Stimulated activated CD4-positive, alpha-beta T cell treated with anti-CD3 and anti-CD28 coated beads, Interleukin-2, amount 100 ng/mL, for 24 hours (primary cell): ENCODE results near the gene PANX2.

ENCODE experiments used
- DNase-seq, 2 donors: peaks; one replicate each; pipeline ENCODE4 v3.0.0-alpha.2; 2020

Gene PANX2

GRCh38 chr22:50217543-50218152, 47.1 kb downstream of the PANX2 start:
- DNase-seq = no peak

GRCh38 chr22:50218153-50218995, 47.8 kb downstream of the PANX2 start:
- DNase-seq = no peak

- no peak for DNase-seq
Measured at GRCh38 chr22:50218996-50219727, 48.6 kb downstream of the PANX2 start.

- DNase-seq = no peak
Measured at GRCh38 chr22:50219800-50220602, 49.5 kb downstream of the PANX2 start.

GRCh38 chr22:50220603-50221409, 50.3 kb downstream of the PANX2 start:
- DNase-seq = no peak

- DNase-seq = no peak
Measured at GRCh38 chr22:50221410-50222300, 51.1 kb downstream of the PANX2 start.

- DNase-seq = no peak
Measured at GRCh38 chr22:50222508-50222907, 52.0 kb downstream of the PANX2 start.

- no peak for DNase-seq
Measured at GRCh38 chr22:50224071-50224470, 53.5 kb downstream of the PANX2 start.

- no peak for DNase-seq
Measured at GRCh38 chr22:50225200-50225969, 54.9 kb downstream of the PANX2 start.

- no peak for DNase-seq
Measured at GRCh38 chr22:50226063-50226874, 55.7 kb downstream of the PANX2 start.

- no peak for DNase-seq
Measured at GRCh38 chr22:50226875-50227165, 56.3 kb downstream of the PANX2 start.

- no peak for DNase-seq
Measured at GRCh38 chr22:50227579-50228215, 57.2 kb downstream of the PANX2 start.

- no peak for DNase-seq
Measured at GRCh38 chr22:50228366-50228765, 57.8 kb downstream of the PANX2 start.

GRCh38 chr22:50229370-50229769, 58.8 kb downstream of the PANX2 start:
- no peak for DNase-seq
